B cell (primary cell): ENCODE data around the gene CDKAL1.

Experiments used
- EZH2 ChIP-seq: IDR thresholded peaks from 2 replicates; pipeline ENCODE4 v1.6.1; 2012; ENCODE audit warnings: borderline replicate concordance, low read depth, mild to moderate bottlenecking, moderate library complexity, low read length; ENCODE audit not compliant: insufficient read depth, poor library complexity, severe bottlenecking
- TF ChIP-seq, protein P1 (sequence below): fragments of 200-600 bp; IDR thresholded peaks from one replicate; pipeline ENCODE4 v1.8.0; 2022; ENCODE audit warnings: antibody characterized with exemption, mild to moderate bottlenecking

DNA sequence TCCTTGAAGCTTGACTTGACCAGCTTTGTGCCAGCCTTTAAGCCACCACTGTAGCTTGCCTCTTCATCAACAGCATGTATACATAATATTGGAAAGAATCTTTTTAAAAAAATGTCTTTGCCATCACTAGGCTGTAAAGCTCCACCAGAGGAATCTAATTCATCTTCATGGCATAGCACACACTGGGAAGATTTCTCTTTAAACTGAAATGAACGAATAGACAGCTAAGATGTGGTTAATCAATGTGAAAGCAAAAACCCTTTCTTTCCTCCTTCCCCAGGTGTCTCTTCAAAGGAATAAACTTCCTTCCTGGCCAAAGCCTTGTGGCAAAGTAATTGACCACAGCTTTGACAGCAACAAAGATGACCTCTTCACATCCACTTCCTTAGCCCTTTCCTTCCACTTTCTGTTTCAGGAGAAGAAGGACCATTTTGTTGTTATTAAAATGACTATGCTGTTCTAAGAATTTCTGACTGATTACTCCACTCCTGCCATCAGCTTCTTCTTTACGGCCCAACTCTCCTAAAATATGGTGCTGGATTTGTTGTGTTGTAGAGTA lies 630.6 kb downstream of the CDKAL1 start:
- TF ChIP-seq, protein P1, sequence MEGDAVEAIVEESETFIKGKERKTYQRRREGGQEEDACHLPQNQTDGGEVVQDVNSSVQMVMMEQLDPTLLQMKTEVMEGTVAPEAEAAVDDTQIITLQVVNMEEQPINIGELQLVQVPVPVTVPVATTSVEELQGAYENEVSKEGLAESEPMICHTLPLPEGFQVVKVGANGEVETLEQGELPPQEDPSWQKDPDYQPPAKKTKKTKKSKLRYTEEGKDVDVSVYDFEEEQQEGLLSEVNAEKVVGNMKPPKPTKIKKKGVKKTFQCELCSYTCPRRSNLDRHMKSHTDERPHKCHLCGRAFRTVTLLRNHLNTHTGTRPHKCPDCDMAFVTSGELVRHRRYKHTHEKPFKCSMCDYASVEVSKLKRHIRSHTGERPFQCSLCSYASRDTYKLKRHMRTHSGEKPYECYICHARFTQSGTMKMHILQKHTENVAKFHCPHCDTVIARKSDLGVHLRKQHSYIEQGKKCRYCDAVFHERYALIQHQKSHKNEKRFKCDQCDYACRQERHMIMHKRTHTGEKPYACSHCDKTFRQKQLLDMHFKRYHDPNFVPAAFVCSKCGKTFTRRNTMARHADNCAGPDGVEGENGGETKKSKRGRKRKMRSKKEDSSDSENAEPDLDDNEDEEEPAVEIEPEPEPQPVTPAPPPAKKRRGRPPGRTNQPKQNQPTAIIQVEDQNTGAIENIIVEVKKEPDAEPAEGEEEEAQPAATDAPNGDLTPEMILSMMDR, result no peak
- no peak for TF ChIP-seq EZH2
